ENCODE results near the gene CD101. TPM values are rescaled to one million over a fixed set of nuclear protein-coding genes. Genes with fewer than 3 reads are reported as not detected.

CD101 gene
- total and polyA plus RNA-seq, 2 of the 8 experiments (the other 6 are each of a cell fraction or from before 2014, with no cell fraction given) = 1.1 to 1.2 TPM

DNA sequence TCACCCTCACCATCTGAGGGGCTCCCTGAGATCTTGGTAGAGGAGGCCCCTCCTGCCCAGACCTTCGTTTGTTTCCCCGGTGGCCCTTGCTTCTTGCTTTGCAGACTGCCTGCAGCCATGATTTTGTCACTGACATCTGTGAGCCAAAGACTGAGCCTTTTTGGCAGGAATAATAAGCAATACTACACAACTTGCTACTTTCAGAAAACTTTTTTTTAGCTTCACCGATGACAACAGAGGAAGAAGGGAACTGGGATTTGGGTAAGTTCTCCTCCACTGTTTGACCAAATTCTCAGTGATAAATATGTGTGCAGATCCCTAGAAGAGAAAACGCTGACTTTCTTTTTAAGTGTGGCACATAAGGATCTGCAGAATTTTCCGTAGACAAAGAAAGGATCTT is 11.7 kb upstream of the CD101 start:
- ChIA-PET CTCF (ENCODE audit: partially characterized antibody) (interaction anchor here (0.7 kb wide), 1 partner anchor 417 kb away, joined by 3 read pairs; no protein-coding TSS in a partner anchor), POLR2A (ENCODE audit: partially characterized antibody) (no interaction called here)
- Histone ChIP-seq H4K20me1 (replicated peaks in 1 of 2; ENCODE audit: control insufficient read depth in 1 of 2, insufficient read depth in 2 of 2, low read length in 2 of 2) (no peaks in the 10 kb centered on the region), H2AK5ac (ENCODE audit: low read depth, low read length) (no peak overlapping the region), H4K91ac (replicated peaks; ENCODE audit: insufficient read length, low read length) (no peak overlapping the region), H3K27ac (ENCODE audit: low read depth, low read length) (no peak overlapping the region), H4K5ac (ENCODE audit: insufficient read length, low read depth, low read length) (no peak overlapping the region), H3K4me3 (ENCODE audit: extremely low read depth in 1 of 4, insufficient read depth in 2 of 4, low read depth in 3 of 4, low read length in 4 of 4) (no peak overlapping the region), H3K79me2 (ENCODE audit: control insufficient read depth in 1 of 2, insufficient read depth in 2 of 2, low read length in 2 of 2) (no peaks in the 10 kb centered on the region), H2BK120ac (replicated peaks; ENCODE audit: low read depth, low read length) (no peak overlapping the region), H3K23ac (ENCODE audit: insufficient read length) (no peak overlapping the region), H3K4me1 (replicated peaks in 1 of 4; ENCODE audit: control insufficient read depth in 3 of 4, insufficient read depth in 4 of 4, low read length in 3 of 4) (peaks cover 0 to 4% (median 0%) of the 10 kb centered on the region in 4 experiments; a peak in 1 of 7 replicates), H3K9ac (replicated peaks in 1 of 4; ENCODE audit: extremely low read depth in 1 of 4, low read depth in 3 of 4, low read length in 3 of 4) (no peak overlapping the region), H3K79me1 (ENCODE audit: low read depth, low read length) (no peaks in the 10 kb centered on the region), H3K4ac (replicated peaks; ENCODE audit: insufficient read length, low read depth, low read length) (no peak overlapping the region), H3K36me3 (ENCODE audit: control insufficient read depth in 2 of 4, insufficient read depth in 4 of 4, low read length in 3 of 4) (peaks cover 0 to 2% (median under 1%) of the 10 kb centered on the region in 4 experiments; a peak in 1 of 8 replicates), H2BK15ac (ENCODE audit: low read length) (no peak overlapping the region), H2BK12ac (ENCODE audit: low read depth, low read length) (no peak overlapping the region), H3K4me2 (ENCODE audit: insufficient read depth in 1 of 2, low read depth in 2 of 2, low read length in 2 of 2) (no peak overlapping the region), H2BK20ac (ENCODE audit: low read length) (no peak overlapping the region), H3K27me3 (replicated peaks in 1 of 4; ENCODE audit: control insufficient read depth in 3 of 4, extremely low read depth in 1 of 4, insufficient read depth in 3 of 4, low read length in 3 of 4) (no peaks in the 10 kb centered on the region), H2BK5ac (ENCODE audit: low read depth, low read length) (no peak overlapping the region), H2AFZ (ENCODE audit: low read length) (no peak overlapping the region), H3K56ac (replicated peaks; ENCODE audit: insufficient read length, low read depth, low read length) (no peak overlapping the region), H3K14ac (ENCODE audit: insufficient read length) (no peak overlapping the region), H3K23me2 (ENCODE audit: low read depth, low read length) (no peaks in the 10 kb centered on the region), H3K18ac (ENCODE audit: extremely low read depth, low read length) (no peak overlapping the region), H4K8ac (ENCODE audit: extremely low read depth, insufficient read depth, low read length) (no peak overlapping the region), H3K9me3 (ENCODE audit: insufficient read depth in 2 of 2, low read depth in 1 of 2, low read length in 1 of 2) (0 out of 4 replicates have a peak, but pooled peaks cover 0 to 3% of the 10 kb centered on the region in 2 experiments)
- FAIRE-seq (no peak), DNase-seq (ENCODE audit: low read depth in 1 of 2, low spot score in 2 of 2) (no peak)
- WGBS, 2 experiments (ENCODE audit: extremely low coverage in 1 of 2, insufficient coverage in 1 of 2, insufficient read length in 1 of 2, insufficient replicate concordance in 2 of 2, low coverage in 1 of 2, low lambda C conversion rate in 2 of 2, missing lambda C conversion rate in 1 of 2) = 85% methylated on average over 5 of the region's 5 CpGs; no CpG with 5 or more reads in 1 of the 2 experiments
- TF ChIP-seq, protein P1, sequence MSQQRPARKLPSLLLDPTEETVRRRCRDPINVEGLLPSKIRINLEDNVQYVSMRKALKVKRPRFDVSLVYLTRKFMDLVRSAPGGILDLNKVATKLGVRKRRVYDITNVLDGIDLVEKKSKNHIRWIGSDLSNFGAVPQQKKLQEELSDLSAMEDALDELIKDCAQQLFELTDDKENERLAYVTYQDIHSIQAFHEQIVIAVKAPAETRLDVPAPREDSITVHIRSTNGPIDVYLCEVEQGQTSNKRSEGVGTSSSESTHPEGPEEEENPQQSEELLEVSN (IDR thresholded peaks at IDR 0.05) = no peak
- TF ChIP-seq SP2 (IDR thresholded peaks at IDR 0.05; ENCODE audit: low read length) (no peak), KDM1A (IDR thresholded peaks at IDR 0.05; ENCODE audit: borderline replicate concordance, low read length) (no peak), RAD21 (IDR thresholded peaks at IDR 0.05 in 1 of 2, conservative IDR thresholded peaks at IDR 0.05 in 1 of 2; ENCODE audit: low read depth in 2 of 2, low read length in 2 of 2) (no peak), JUND (IDR thresholded peaks at IDR 0.05; ENCODE audit: low read length) (no peak), CTBP2 (IDR thresholded peaks at IDR 0.05; ENCODE audit: borderline replicate concordance, insufficient read depth, insufficient read length, low read length) (no peak), SIN3A (conservative IDR thresholded peaks at IDR 0.05 in 1 of 2, IDR thresholded peaks at IDR 0.05 in 1 of 2; ENCODE audit: low read depth in 1 of 2, low read length in 2 of 2) (no peak), SIRT6 (IDR thresholded peaks at IDR 0.05; ENCODE audit: low read length) (no peak), ZNF274 (IDR thresholded peaks at IDR 0.05; ENCODE audit: borderline replicate concordance, extremely low read depth, low read length) (no peak), KDM4A (IDR thresholded peaks at IDR 0.05; ENCODE audit: low read depth, low read length, severe bottlenecking) (no peak)
- TF ChIP-seq, protein P2, sequence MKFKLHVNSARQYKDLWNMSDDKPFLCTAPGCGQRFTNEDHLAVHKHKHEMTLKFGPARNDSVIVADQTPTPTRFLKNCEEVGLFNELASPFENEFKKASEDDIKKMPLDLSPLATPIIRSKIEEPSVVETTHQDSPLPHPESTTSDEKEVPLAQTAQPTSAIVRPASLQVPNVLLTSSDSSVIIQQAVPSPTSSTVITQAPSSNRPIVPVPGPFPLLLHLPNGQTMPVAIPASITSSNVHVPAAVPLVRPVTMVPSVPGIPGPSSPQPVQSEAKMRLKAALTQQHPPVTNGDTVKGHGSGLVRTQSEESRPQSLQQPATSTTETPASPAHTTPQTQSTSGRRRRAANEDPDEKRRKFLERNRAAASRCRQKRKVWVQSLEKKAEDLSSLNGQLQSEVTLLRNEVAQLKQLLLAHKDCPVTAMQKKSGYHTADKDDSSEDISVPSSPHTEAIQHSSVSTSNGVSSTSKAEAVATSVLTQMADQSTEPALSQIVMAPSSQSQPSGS (IDR thresholded peaks at IDR 0.05; ENCODE audit: low read length) = no peak
